T-helper 17 cell (primary cell): ENCODE results near the gene USP17L15. TPM values are rescaled to one million over a fixed set of nuclear protein-coding genes. Genes with fewer than 3 reads are reported as not detected.
"Not testable (repeated sequence)": the region's sequence is repeated elsewhere in the genome, so short reads cannot be mapped to it uniquely, and the experiment has no call there.

Experiments
- ATAC-seq: fragments of 150-1000 bp; cut with Tn5 transposase; 2 replicates; pipeline ENCODE4 v1.10.0; 2021; ENCODE audit warnings: mild to moderate bottlenecking, moderate library complexity
- DNase-seq, 3 donors: peaks; one replicate each; pipeline versions ENCODE4 v3.0.0 to v3.0.0-alpha.2; 2020 to 2021
- H3K9me3 ChIP-seq: one replicate; pipeline ENCODE4 v1.7.0; 2013; ENCODE audit warnings: low read length, mild to moderate bottlenecking; ENCODE audit not compliant: control insufficient read depth, poor library complexity, severe bottlenecking
- H3K27ac Mint-ChIP-seq: one replicate; pipeline ENCODE4 v1.8.0; 2022; ENCODE audit warnings: mild to moderate bottlenecking, moderate library complexity, mixed read lengths
- H3K27me3 Mint-ChIP-seq: one replicate; pipeline ENCODE4 v1.8.0; 2022; ENCODE audit warnings: mixed read lengths
- H3K36me3 Mint-ChIP-seq: one replicate; pipeline ENCODE4 v1.8.0; 2022; ENCODE audit warnings: low read depth, mixed read lengths
- H3K4me1 Mint-ChIP-seq: one replicate; pipeline ENCODE4 v1.8.0; 2022; ENCODE audit warnings: mild to moderate bottlenecking, mixed read lengths
- H3K4me3 Mint-ChIP-seq: one replicate; pipeline ENCODE4 v1.8.0; 2022; ENCODE audit warnings: mild to moderate bottlenecking, moderate library complexity, mixed read lengths
- total RNA-seq, 4 donors: library from RNA in 2 of 4; stranded (reverse) in 2 of 4; gene quantifications; one replicate each; pipeline ENCODE4 v1.2.3 and lab custom pipeline; 2022 to 2026

USP17L15 gene
- total RNA-seq, 2 donors from 2014 or later = not detected

GRCh38 chr4:9267319-9267718, 33.1 kb downstream of the USP17L15 start, which contains the start of gene USP17L22:
Gene USP17L22 (plus strand): TSS chr4:9267619. CDS start chr4:9267619, 0 bp downstream.
- H3K4me1 Mint-ChIP-seq, DNase-seq, H3K4me3 Mint-ChIP-seq, H3K9me3 ChIP-seq, H3K36me3 Mint-ChIP-seq, H3K27me3 Mint-ChIP-seq, ATAC-seq, H3K27ac Mint-ChIP-seq: not testable (repeated sequence)

- H3K27ac Mint-ChIP-seq, H3K27me3 Mint-ChIP-seq, ATAC-seq, H3K9me3 ChIP-seq, H3K4me3 Mint-ChIP-seq, H3K4me1 Mint-ChIP-seq, H3K36me3 Mint-ChIP-seq: not testable (repeated sequence)
- DNase-seq = peak in 2 of 3 donors; percentile 12 to 28
Observed at GRCh38 chr4:9271719-9272118, 37.5 kb downstream of the USP17L15 start.

Other genes starting within 250 kb of the USP17L15 start
- not detected for gene FAM90A26, start 64.0 kb upstream of the USP17L15 start, total RNA-seq
- not detected for gene USP17L10, start 23.7 kb upstream of the USP17L15 start, total RNA-seq
- not detected for gene USP17L11, start 19.0 kb upstream of the USP17L15 start, total RNA-seq
- not detected for gene USP17L12, start 14.2 kb upstream of the USP17L15 start, total RNA-seq
- not detected for gene USP17L13, start 9.5 kb upstream of the USP17L15 start, total RNA-seq
- not detected for gene USP17L17, start 9.5 kb downstream of the USP17L15 start, total RNA-seq
- not detected for gene USP17L18, start 14.2 kb downstream of the USP17L15 start, total RNA-seq
- not detected for gene USP17L19, start 19.0 kb downstream of the USP17L15 start, total RNA-seq
- gene USP17L20, start 23.7 kb downstream of the USP17L15 start, total RNA-seq = not detected
- not detected for gene USP17L21, start 28.5 kb downstream of the USP17L15 start, total RNA-seq
- gene USP17L22, start 33.2 kb downstream of the USP17L15 start, total RNA-seq = under 1 TPM in 1 of 2 donors, not detected in 1; 0.26 TPM
- not detected for gene USP17L24, start 90.8 kb downstream of the USP17L15 start, total RNA-seq
- not detected for gene USP17L25, start 95.5 kb downstream of the USP17L15 start, total RNA-seq
- not detected for gene USP17L26, start 100.3 kb downstream of the USP17L15 start, total RNA-seq
- not detected for gene USP17L5, start 105.0 kb downstream of the USP17L15 start, total RNA-seq
- not detected for gene USP17L27, start 109.8 kb downstream of the USP17L15 start, total RNA-seq
- gene USP17L28, start 114.5 kb downstream of the USP17L15 start, total RNA-seq = not detected
- not detected for gene USP17L29, start 119.3 kb downstream of the USP17L15 start, total RNA-seq
- gene USP17L30, start 128.7 kb downstream of the USP17L15 start, total RNA-seq = not detected
- not detected for gene DEFB131A, start 210.0 kb downstream of the USP17L15 start, total RNA-seq